Measurements from ENCODE around the gene DCD. TPM values are rescaled to one million over a fixed set of nuclear protein-coding genes. Genes with fewer than 3 reads are reported as not detected.

Gene DCD
- total and polyA plus RNA-seq, 9 donors, result not detected

DNA sequence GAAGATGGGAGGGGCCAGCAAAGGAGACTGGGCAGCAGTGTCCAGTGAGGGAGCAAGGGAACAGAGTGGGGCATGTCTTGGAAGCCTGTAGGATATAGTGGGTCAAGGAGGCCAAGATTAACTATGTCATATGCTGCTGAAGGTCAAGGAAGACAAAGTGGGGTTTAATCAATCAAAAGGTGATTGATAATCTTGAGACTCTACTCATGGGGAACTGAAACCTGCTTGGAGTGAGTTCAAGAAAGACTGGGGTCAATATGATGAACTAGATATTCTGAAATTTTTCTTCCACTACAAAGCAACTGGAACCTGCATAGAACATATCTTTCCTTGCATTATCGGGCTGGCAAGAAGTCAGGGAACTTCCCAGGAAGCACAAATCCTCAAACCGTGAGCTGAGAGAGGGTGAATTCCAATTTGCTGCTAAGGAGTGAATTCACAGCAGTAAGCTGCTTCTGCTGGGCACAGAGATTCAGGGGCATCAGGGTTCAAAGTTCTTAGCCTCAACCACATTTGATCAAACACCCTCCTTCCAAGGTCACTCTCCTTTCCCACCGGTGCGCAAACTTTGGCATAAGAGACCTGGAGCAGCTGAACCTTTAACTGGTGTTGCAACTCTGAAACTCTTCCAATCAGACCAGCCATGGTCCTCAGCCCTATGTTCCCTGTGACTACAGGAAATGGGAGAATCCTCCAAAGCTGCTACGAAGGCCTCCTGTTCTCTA, 40.3 kb upstream of the DCD start:
- no peaks in the 10 kb centered on the region for H3K4me1 ChIP-seq (ENCODE audit: insufficient read depth)
- no peaks in the 10 kb centered on the region for H3K27me3 ChIP-seq
- H3K9me3 ChIP-seq, result no peaks in the 10 kb centered on the region
- TF ChIP-seq POLR2A (IDR thresholded peaks at IDR 0.05) (no peak), EP300 (IDR thresholded peaks at IDR 0.05) (no peak)
- TF ChIP-seq, protein P1, sequence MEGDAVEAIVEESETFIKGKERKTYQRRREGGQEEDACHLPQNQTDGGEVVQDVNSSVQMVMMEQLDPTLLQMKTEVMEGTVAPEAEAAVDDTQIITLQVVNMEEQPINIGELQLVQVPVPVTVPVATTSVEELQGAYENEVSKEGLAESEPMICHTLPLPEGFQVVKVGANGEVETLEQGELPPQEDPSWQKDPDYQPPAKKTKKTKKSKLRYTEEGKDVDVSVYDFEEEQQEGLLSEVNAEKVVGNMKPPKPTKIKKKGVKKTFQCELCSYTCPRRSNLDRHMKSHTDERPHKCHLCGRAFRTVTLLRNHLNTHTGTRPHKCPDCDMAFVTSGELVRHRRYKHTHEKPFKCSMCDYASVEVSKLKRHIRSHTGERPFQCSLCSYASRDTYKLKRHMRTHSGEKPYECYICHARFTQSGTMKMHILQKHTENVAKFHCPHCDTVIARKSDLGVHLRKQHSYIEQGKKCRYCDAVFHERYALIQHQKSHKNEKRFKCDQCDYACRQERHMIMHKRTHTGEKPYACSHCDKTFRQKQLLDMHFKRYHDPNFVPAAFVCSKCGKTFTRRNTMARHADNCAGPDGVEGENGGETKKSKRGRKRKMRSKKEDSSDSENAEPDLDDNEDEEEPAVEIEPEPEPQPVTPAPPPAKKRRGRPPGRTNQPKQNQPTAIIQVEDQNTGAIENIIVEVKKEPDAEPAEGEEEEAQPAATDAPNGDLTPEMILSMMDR (IDR thresholded peaks at IDR 0.05), result no peak
- no peaks in the 10 kb centered on the region for H3K36me3 ChIP-seq
- H3K27ac ChIP-seq, result no peak overlapping the region
- no peak overlapping the region for H3K4me3 ChIP-seq
- 65 to 71% (median 68%) methylated on average over 5 of the region's 5 CpGs for WGBS, 3 donors
- no peak for DNase-seq
- intact Hi-C loops (cut with DNase I), result no loop called here

DNA sequence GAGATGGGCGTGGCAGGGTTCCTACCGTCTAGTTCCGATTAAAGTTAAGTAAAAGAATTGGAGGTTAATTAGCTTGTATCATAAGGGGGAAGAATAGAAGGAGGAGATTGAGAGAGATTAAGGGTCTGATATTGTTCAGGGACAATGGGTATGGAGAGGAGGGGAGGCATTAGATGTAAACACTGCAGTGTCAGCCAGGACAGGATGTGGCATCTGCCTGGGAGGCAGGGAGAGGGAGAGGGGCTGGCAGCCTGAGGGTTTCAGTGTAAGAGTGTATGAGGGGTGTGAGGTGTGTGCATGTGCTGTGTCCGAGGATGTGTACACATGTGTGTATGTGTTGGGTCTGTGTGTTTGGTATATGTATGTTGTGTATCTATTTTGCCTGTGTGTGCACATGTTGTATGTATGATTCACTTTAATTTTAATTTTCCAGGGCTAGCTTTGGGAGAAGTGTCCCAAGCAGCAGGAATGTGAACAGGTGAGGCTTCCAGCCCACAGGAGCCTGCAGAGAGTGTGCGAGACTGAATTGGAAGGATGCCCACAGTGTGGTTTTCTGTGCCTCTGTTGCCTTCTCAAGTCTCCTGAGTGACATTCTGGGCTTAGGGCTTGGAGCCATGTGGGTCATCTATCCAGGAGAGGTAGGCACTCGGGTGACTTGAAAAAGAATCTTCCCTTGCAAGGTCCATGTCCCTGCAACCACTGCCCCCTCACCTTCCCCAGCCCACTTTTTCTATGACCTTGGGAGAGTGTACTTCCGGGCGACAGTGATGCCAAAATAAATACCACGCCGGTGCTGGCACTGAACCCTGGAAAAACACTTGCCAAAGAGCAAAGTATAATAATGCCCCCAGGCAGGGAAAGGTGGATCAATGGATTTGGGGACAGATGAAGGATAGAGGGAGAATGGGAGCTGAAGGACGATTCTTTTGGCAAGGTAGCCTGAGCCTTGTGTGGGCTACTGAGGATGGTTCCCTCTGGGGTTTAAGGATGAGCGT, 36.8 kb upstream of the DCD start:
- intact Hi-C loops (cut with DNase I), result no loop called here
- no peaks in the 10 kb centered on the region for H3K36me3 ChIP-seq
- no peaks in the 10 kb centered on the region for H3K4me1 ChIP-seq (ENCODE audit: insufficient read depth)
- no peak for DNase-seq
- H3K9me3 ChIP-seq, result no peaks in the 10 kb centered on the region
- WGBS, 3 donors, result 40 to 63% (median 48%) methylated on average over 12 of the region's 12 CpGs
- H3K27ac ChIP-seq, result no peak overlapping the region
- no peaks in the 10 kb centered on the region for H3K27me3 ChIP-seq
- no peak overlapping the region for H3K4me3 ChIP-seq
- no peak for TF ChIP-seq EP300 (IDR thresholded peaks at IDR 0.05)
- TF ChIP-seq POLR2A (IDR thresholded peaks at IDR 0.05), result no peak
- TF ChIP-seq, protein P1 (IDR thresholded peaks at IDR 0.05), result no peak

DNA sequence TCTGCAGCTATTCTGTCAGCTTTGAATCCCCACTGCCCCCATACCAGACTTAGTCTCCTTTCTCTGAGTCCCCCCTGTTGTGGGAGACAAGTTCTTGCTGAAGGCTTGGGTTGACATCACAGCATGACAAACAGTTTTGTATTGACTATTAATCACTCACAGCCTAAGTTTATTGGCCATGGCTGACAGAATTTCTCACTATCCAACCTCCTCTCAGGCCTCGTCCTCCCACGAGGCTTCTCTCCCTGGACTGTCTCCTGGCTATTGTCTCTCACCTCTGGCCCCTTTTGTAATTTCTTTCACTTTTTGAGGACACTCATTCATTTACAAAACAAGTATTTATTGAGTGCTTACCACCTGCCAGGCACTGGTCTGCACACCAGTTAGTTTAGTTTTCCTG, 35.2 kb upstream of the DCD start:
- TF ChIP-seq, protein P1 (IDR thresholded peaks at IDR 0.05), result no peak
- no peak for TF ChIP-seq EP300 (IDR thresholded peaks at IDR 0.05)
- no peak for TF ChIP-seq POLR2A (IDR thresholded peaks at IDR 0.05)

DNA sequence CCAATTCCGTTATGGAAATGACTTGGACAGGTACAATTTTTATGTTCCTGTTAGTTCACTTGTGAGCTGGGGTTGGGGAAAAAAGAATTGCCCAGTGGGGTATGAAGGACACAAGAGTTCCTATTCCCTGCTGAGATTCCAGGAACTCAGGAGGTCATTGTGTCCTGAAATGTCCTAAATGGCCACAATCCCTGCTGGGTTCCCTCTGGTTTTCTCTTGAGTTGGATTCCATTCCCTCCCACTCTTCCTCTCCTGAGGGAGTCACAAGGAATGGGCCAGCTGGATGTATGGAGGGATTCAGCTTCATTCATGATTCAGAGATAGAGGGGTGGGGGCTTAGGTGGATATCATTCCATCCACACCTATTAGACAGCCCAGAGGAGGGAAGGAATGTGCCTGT, 34.5 kb upstream of the DCD start:
- 61 to 77% (median 72%) methylated on average over 1 of the region's 1 CpG for WGBS, 3 donors
- no peak for DNase-seq
- TF ChIP-seq, protein P1 (IDR thresholded peaks at IDR 0.05), result no peak
- TF ChIP-seq EP300 (IDR thresholded peaks at IDR 0.05), result no peak
- no peak for TF ChIP-seq POLR2A (IDR thresholded peaks at IDR 0.05)
- H3K27me3 ChIP-seq, result no peaks in the 10 kb centered on the region
- no peaks in the 10 kb centered on the region for H3K9me3 ChIP-seq
- H3K4me3 ChIP-seq, result no peak overlapping the region
- H3K4me1 ChIP-seq (ENCODE audit: insufficient read depth), result no peaks in the 10 kb centered on the region
- intact Hi-C loops (cut with DNase I), result no loop called here
- no peak overlapping the region for H3K27ac ChIP-seq
- no peaks in the 10 kb centered on the region for H3K36me3 ChIP-seq

More for the DNA sequence above, 35.2 kb upstream of the DCD start:
- H3K9me3 ChIP-seq, result no peaks in the 10 kb centered on the region
- no peak for DNase-seq
- H3K4me1 ChIP-seq (ENCODE audit: insufficient read depth), result no peaks in the 10 kb centered on the region
- H3K27me3 ChIP-seq, result no peaks in the 10 kb centered on the region
- WGBS, 3 donors, result 30 to 63% (median 44%) methylated on average over 2 of the region's 2 CpGs
- H3K36me3 ChIP-seq, result no peaks in the 10 kb centered on the region
- H3K4me3 ChIP-seq, result no peak overlapping the region
- intact Hi-C loops (cut with DNase I), result no loop called here
- H3K27ac ChIP-seq, result no peak overlapping the region
